Natural killer cell (primary cell): ENCODE data around the gene OSBP. TPM values are rescaled to one million over a fixed set of nuclear protein-coding genes. Genes with fewer than 3 reads are reported as not detected.

Experiments used
- ATAC-seq, 3 donors: fragments of 150-1000 bp in 2 of 3; fragments of 200-7000 bp in 1 of 3; cut with Tn5 transposase; 1 replicate in 1 of 3; 2 replicates in 2 of 3; pipeline ENCODE4 v1.10.0; 2021; ENCODE audit warnings: mild to moderate bottlenecking in 2 of 3, moderate library complexity in 2 of 3
- DNase-seq, 2 donors: peaks; one replicate each; pipeline versions ENCODE4 v3.0.0 to v3.0.0-alpha.2; 2013 to 2021; ENCODE audit warnings: mixed read lengths in 1 of 2
- H3K27ac ChIP-seq: one replicate; pipeline ENCODE4 v1.5.1; 2013; ENCODE audit warnings: mild to moderate bottlenecking, low read length
- H3K27me3 ChIP-seq: one replicate; pipeline ENCODE4 v1.6.1; 2013; ENCODE audit warnings: low read length; ENCODE audit not compliant: control insufficient read depth, insufficient read depth
- H3K36me3 ChIP-seq: one replicate; pipeline ENCODE4 v1.6.1; 2013; ENCODE audit warnings: low read length; ENCODE audit not compliant: control insufficient read depth, insufficient read depth
- H3K4me1 ChIP-seq: one replicate; pipeline ENCODE4 v1.6.1; 2013; ENCODE audit warnings: low read length; ENCODE audit not compliant: control insufficient read depth, insufficient read depth
- H3K4me3 ChIP-seq: one replicate; pipeline ENCODE4 v1.5.1; 2013; ENCODE audit warnings: low read length
- H3K9me3 ChIP-seq: one replicate; pipeline ENCODE4 v1.6.1; 2013; ENCODE audit warnings: low read length; ENCODE audit not compliant: control insufficient read depth, insufficient read depth
- H3K27ac Mint-ChIP-seq, 2 donors: one replicate each; pipeline ENCODE4 v1.8.0; 2022; ENCODE audit warnings: mild to moderate bottlenecking in 2 of 2, mixed read lengths in 2 of 2, moderate library complexity in 1 of 2
- H3K27me3 Mint-ChIP-seq, 2 donors: one replicate each; pipeline ENCODE4 v1.8.0; 2022; ENCODE audit warnings: low read depth in 2 of 2, mixed read lengths in 2 of 2
- H3K36me3 Mint-ChIP-seq: one replicate; pipeline ENCODE4 v1.8.0; 2022; ENCODE audit warnings: mixed read lengths
- H3K4me1 Mint-ChIP-seq, 2 donors: one replicate each; pipeline ENCODE4 v1.8.0; 2022; ENCODE audit warnings: mixed read lengths in 2 of 2
- H3K4me3 Mint-ChIP-seq: one replicate; pipeline ENCODE4 v1.8.0; 2022; ENCODE audit warnings: mild to moderate bottlenecking, moderate library complexity, mixed read lengths
- H3K9me3 Mint-ChIP-seq, 2 donors: one replicate each; pipeline ENCODE4 v1.8.0; 2022; ENCODE audit warnings: mixed read lengths in 2 of 2
- WGBS: methylation state at CpG from one replicate; pipeline ENCODE4 v1.1.7; 2013; ENCODE audit warnings: missing lambda C conversion rate; ENCODE audit not compliant: insufficient coverage; 5-methylcytosine and 5-hydroxymethylcytosine counted together
- intact Hi-C: fragments of 100-400 bp; cut with micrococcal nuclease; formaldehyde crosslinking; loops from one replicate; pipeline ENCODE4 v1.14.2; 2022
- total RNA-seq, 4 donors: library from RNA; stranded (reverse); fragments of 120-200 nt in 1 of 4; gene quantifications; one replicate each; pipeline versions ENCODE4 v1.2.3 to v1.2.4, GENCODE V29; 2013 to 2022
- TF ChIP-seq, protein P1 (sequence below): fragments of 200-600 bp; IDR thresholded peaks from one replicate; pipeline ENCODE4 v1.8.0; 2022; ENCODE audit warnings: antibody characterized with exemption

Gene OSBP
- total RNA-seq, 3 donors from 2014 or later (not counting 1 experiment from before 2014, with no cell fraction given), result 40.5 to 58.5 (median 51.3) TPM

- WGBS, result 97% methylated on average over 3 of the region's 3 CpGs
- Histone ChIP-seq H3K27me3 (no peaks in the 10 kb centered on the region), H3K4me1 (no peaks in the 10 kb centered on the region), H3K36me3 (no peaks in the 10 kb centered on the region), H3K27ac (no peak overlapping the region), H3K9me3 (no peaks in the 10 kb centered on the region), H3K4me3 (no peak overlapping the region)
- intact Hi-C loops, result no loop called here
- TF ChIP-seq, protein P1, sequence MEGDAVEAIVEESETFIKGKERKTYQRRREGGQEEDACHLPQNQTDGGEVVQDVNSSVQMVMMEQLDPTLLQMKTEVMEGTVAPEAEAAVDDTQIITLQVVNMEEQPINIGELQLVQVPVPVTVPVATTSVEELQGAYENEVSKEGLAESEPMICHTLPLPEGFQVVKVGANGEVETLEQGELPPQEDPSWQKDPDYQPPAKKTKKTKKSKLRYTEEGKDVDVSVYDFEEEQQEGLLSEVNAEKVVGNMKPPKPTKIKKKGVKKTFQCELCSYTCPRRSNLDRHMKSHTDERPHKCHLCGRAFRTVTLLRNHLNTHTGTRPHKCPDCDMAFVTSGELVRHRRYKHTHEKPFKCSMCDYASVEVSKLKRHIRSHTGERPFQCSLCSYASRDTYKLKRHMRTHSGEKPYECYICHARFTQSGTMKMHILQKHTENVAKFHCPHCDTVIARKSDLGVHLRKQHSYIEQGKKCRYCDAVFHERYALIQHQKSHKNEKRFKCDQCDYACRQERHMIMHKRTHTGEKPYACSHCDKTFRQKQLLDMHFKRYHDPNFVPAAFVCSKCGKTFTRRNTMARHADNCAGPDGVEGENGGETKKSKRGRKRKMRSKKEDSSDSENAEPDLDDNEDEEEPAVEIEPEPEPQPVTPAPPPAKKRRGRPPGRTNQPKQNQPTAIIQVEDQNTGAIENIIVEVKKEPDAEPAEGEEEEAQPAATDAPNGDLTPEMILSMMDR, result no peak
- Mint-ChIP-seq H3K4me3 (no peak overlapping the region), H3K27ac (no peak overlapping the region), H3K36me3 (no peaks in the 10 kb centered on the region), H3K4me1 (no peaks in the 10 kb centered on the region), H3K9me3 (no peaks in the 10 kb centered on the region), H3K27me3 (no peaks in the 10 kb centered on the region)
- ATAC-seq (no peak), DNase-seq (no peak)
These were observed 10.1 kb upstream of the OSBP start for GRCh38 chr11:59625703-59626102.

DNA sequence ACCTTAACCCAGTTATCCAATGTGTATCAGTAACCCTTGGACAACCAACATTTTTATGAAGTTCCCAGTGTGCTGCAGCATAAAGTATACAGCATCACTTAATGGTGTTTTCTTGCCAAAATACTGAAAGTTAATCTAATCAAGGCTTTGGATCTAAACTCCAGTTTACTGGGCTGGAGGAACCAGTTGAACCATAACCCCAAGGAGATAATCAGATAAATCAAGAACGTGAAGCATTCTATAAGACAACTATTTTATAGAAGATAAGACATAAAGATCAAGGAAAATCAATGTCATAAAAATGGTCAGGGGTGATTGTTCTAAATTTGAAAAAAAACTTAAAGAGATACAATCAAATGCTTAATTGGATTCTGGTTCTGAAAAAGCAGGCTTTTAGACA is 2.3 kb upstream of the OSBP start:
- WGBS, result no CpG with 5 or more reads among the region's 1 CpG
- DNase-seq (no peak), ATAC-seq (no peak)
- Mint-ChIP-seq H3K4me1 (peaks cover 32 to 33% of the 10 kb centered on the region in 2 donors), H3K27ac (peak overlapping the region in 1 of 2 donors; percentile 95), H3K9me3 (no peaks in the 10 kb centered on the region), H3K27me3 (no peaks in the 10 kb centered on the region), H3K4me3 (no peak overlapping the region), H3K36me3 (no peaks in the 10 kb centered on the region)
- Histone ChIP-seq H3K4me1 (peaks cover 15% of the 10 kb centered on the region), H3K9me3 (no peaks in the 10 kb centered on the region), H3K27ac (no peak overlapping the region), H3K4me3 (no peak overlapping the region), H3K27me3 (no peaks in the 10 kb centered on the region), H3K36me3 (no peaks in the 10 kb centered on the region)
- intact Hi-C loops, result loop anchor here (2.0 kb wide), 2 partner anchors 51 to 111 kb away; no protein-coding TSS in a partner anchor
- TF ChIP-seq, protein P1, result no peak

GRCh38 chr11:59616396-59616982 is 915 bp upstream of the OSBP start:
- H3K27ac ChIP-seq, result peak overlapping the region; percentile 87
- WGBS, result 17% methylated on average over 17 of the region's 18 CpGs

More at GRCh38 chr11:59616396-59616982, 915 bp upstream of the OSBP start:
- Histone ChIP-seq H3K9me3 (no peaks in the 10 kb centered on the region), H3K27me3 (no peaks in the 10 kb centered on the region), H3K4me1 (peaks cover 15% of the 10 kb centered on the region), H3K36me3 (no peaks in the 10 kb centered on the region), H3K4me3 (peak overlapping the region; percentile 25)
- TF ChIP-seq, protein P1, result no peak
- intact Hi-C loops, result loop anchor here (1.0 to 2.0 kb wide), 3 partner anchors 50 to 112 kb away; partner anchors contain the start of gene PATL1
- no peak for ATAC-seq
- H3K27ac Mint-ChIP-seq, result peak overlapping the region; percentile 83 to 95
- H3K4me1 Mint-ChIP-seq, result peaks cover 46 to 47% of the 10 kb centered on the region in 2 donors
- DNase-seq, result no peak
- H3K9me3 Mint-ChIP-seq, result no peaks in the 10 kb centered on the region
- no peaks in the 10 kb centered on the region for H3K36me3 Mint-ChIP-seq
- H3K4me3 Mint-ChIP-seq, result peak overlapping the region; percentile 84
- H3K27me3 Mint-ChIP-seq, result no peaks in the 10 kb centered on the region
